Activated B cell treated with CpG ODN at 0.5 μM for 24 hours (primary cell): Measurements from ENCODE around the gene ASTN2. TPM values are rescaled to one million over a fixed set of nuclear protein-coding genes. Genes with fewer than 3 reads are reported as not detected.

Experiments used
- ATAC-seq: fragments of 200-7000 bp; cut with Tn5 transposase; one replicate; pipeline ENCODE4 v1.10.0; 2021; ENCODE audit warnings: low read depth, mild to moderate bottlenecking, moderate library complexity
- CTCF ChIA-PET: fragments of 350-600 bp; sonication (Branson Sonifier 250); formaldehyde crosslinking; loops from one replicate; lab custom pipeline; 2021; ENCODE audit warnings: antibody characterized with exemption; lab: Charles Lee
- POLR2A ChIA-PET: fragments of 350-600 bp; sonication (Branson Sonifier 250); formaldehyde crosslinking; loops from one replicate; lab custom pipeline; 2021; ENCODE audit warnings: antibody characterized with exemption; lab: Charles Lee
- DNase-seq: peaks from one replicate; pipeline ENCODE4 v3.0.0; 2022
- H3K27ac Mint-ChIP-seq: one replicate; pipeline ENCODE4 v1.8.0; 2020; ENCODE audit warnings: mixed read lengths
- H3K27me3 Mint-ChIP-seq: one replicate; pipeline ENCODE4 v1.8.0; 2021; ENCODE audit warnings: mixed read lengths
- H3K36me3 Mint-ChIP-seq: one replicate; pipeline ENCODE4 v1.8.0; 2021; ENCODE audit warnings: low read depth, mixed read lengths
- H3K4me1 Mint-ChIP-seq: one replicate; pipeline ENCODE4 v1.8.0; 2021; ENCODE audit warnings: mixed read lengths
- H3K4me3 Mint-ChIP-seq: one replicate; pipeline ENCODE4 v1.8.0; 2020; ENCODE audit warnings: mild to moderate bottlenecking, mixed read lengths
- H3K9me3 Mint-ChIP-seq: one replicate; pipeline ENCODE4 v1.8.0; 2020; ENCODE audit warnings: mixed read lengths
- CTCF ChIP-seq: fragments of 200-600 bp; IDR thresholded peaks from one replicate; pipeline ENCODE4 v1.8.0; 2022; ENCODE audit warnings: antibody characterized with exemption, mild to moderate bottlenecking
- intact Hi-C: fragments of 100-400 bp; cut with micrococcal nuclease; formaldehyde crosslinking; loops from one replicate; pipeline ENCODE4 v1.15.1; 2024
- total RNA-seq: library from RNA; stranded (reverse); gene quantifications from 2 replicates; pipeline ENCODE4 v1.2.3, GENCODE V29; 2022

The ASTN2 gene
- total RNA-seq, 1 donor from 2014 or later = 2.3 TPM

- Mint-ChIP-seq H3K27ac (no peak overlapping the region), H3K9me3 (peaks cover 2% of the 10 kb centered on the region), H3K4me3 (no peak overlapping the region), H3K36me3 (no peaks in the 10 kb centered on the region), H3K4me1 (no peaks in the 10 kb centered on the region), H3K27me3 (no peaks in the 10 kb centered on the region)
- CTCF ChIA-PET = no interaction called here
- TF ChIP-seq CTCF = no peak
- POLR2A ChIA-PET = no interaction called here
- intact Hi-C loops = no loop called here
- ATAC-seq (no peak), DNase-seq (no peak)
These were observed 40.7 kb downstream of the ASTN2 start for GRCh38 chr9:117374076-117374725.

- no peak for TF ChIP-seq CTCF
- peaks cover 3% of the 10 kb centered on the region for H3K9me3 Mint-ChIP-seq
- H3K4me3 Mint-ChIP-seq = no peak overlapping the region
- intact Hi-C loops = no loop called here
- CTCF ChIA-PET = no interaction called here
- DNase-seq (no peak), ATAC-seq (no peak)
- H3K27me3 Mint-ChIP-seq = no peaks in the 10 kb centered on the region
- H3K27ac Mint-ChIP-seq = no peak overlapping the region
- H3K36me3 Mint-ChIP-seq = no peaks in the 10 kb centered on the region
- POLR2A ChIA-PET = no interaction called here
- no peaks in the 10 kb centered on the region for H3K4me1 Mint-ChIP-seq
These were observed 46.1 kb downstream of the ASTN2 start for GRCh38 chr9:117368684-117369230.

- intact Hi-C loops = no loop called here
- POLR2A ChIA-PET = no interaction called here
- Mint-ChIP-seq H3K4me1 (no peaks in the 10 kb centered on the region), H3K27me3 (no peaks in the 10 kb centered on the region), H3K27ac (no peak overlapping the region), H3K9me3 (peaks cover 3% of the 10 kb centered on the region), H3K4me3 (no peak overlapping the region), H3K36me3 (no peaks in the 10 kb centered on the region)
- CTCF ChIA-PET = no interaction called here
- no peak for TF ChIP-seq CTCF
- DNase-seq (no peak), ATAC-seq (no peak)
These were observed 49.4 kb downstream of the ASTN2 start for GRCh38 chr9:117365438-117365837.

- DNase-seq (no peak), ATAC-seq (no peak)
- Mint-ChIP-seq H3K9me3 (peaks cover 3% of the 10 kb centered on the region), H3K4me1 (no peaks in the 10 kb centered on the region), H3K27me3 (no peaks in the 10 kb centered on the region), H3K27ac (no peak overlapping the region), H3K36me3 (no peaks in the 10 kb centered on the region), H3K4me3 (no peak overlapping the region)
- POLR2A ChIA-PET = no interaction called here
- intact Hi-C loops = no loop called here
- no peak for TF ChIP-seq CTCF
- CTCF ChIA-PET = no interaction called here
These were observed 51.9 kb downstream of the ASTN2 start for GRCh38 chr9:117363006-117363405.

- intact Hi-C loops = no loop called here
- Mint-ChIP-seq H3K27me3 (no peaks in the 10 kb centered on the region), H3K27ac (no peak overlapping the region), H3K4me3 (no peak overlapping the region), H3K36me3 (no peaks in the 10 kb centered on the region), H3K9me3 (no peaks in the 10 kb centered on the region), H3K4me1 (no peaks in the 10 kb centered on the region)
- ATAC-seq (no peak), DNase-seq (no peak)
- CTCF ChIA-PET = no interaction called here
- no peak for TF ChIP-seq CTCF
- POLR2A ChIA-PET = no interaction called here
These were observed 54.9 kb downstream of the ASTN2 start for GRCh38 chr9:117359910-117360309.
